Embryonic facial prominence (tissue), 1 donor: ENCODE data around the gene POU4F2.
"Not testable (repeated sequence)": the region's sequence is repeated elsewhere in the genome, so short reads cannot be mapped to it uniquely, and the experiment has no call there.

Experiments
- DNase-seq: peaks from one replicate; pipeline ENCODE4 v3.0.0-alpha.2; 2016; ENCODE audit errors: extremely low spot score

POU4F2 gene

DNA sequence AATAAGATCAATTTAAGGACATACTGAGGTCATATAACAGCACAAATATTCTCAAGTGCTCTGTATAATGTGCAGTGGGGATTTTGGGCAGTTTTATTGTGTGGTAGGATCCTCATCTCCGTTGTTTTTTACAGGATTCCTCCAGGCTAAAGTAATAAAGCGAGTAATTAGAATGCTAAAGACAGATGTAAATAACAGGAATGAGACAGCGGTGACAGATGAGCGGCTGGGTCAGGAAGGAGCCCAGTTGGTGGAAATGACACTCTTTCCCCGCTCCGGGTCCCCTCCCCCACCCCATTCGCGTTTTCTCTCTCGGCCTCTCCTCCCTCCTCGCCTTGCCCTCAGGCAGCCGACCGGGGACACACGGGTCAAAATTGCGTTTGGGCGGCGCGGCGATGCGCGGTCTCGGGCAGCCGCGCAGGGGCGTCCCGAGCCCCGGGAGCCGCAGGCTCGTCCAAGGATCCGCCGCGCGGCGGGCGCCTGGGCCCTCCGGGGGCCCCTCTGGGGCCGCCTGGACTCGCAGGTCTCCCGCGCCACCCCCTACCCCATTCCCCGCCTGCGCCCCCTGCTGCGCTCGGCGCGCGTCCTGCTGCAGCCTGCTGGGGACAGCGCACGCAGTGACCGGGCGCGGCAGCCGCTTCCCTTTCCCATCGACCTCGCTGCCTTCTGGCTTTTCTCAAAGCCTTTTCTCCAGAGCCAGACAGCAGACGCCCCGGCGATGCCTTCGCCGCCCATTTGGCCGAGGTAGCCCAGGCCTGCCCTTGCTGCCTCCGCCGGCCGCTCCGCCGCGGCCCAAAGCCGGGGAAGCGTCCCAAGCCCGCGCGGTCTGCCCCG is 16.2 kb downstream of the POU4F2 start:
- no peak for DNase-seq

DNA sequence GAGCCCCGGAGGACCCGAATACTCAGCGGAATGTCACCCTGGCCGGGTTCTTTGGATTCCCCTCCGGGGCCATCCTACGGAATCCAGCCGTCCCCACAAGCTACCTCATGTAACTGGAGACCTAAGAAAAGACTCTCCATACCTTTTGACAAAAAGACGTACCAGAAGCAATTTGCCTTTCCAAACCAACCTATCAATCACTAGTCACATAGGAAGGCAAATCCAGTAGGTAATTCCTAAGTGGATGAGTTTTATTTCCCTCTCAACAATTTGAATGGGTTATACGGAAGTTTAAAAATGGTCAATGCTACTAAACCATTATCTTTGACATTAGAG is 16.8 kb downstream of the POU4F2 start:
- no peak for DNase-seq

DNA sequence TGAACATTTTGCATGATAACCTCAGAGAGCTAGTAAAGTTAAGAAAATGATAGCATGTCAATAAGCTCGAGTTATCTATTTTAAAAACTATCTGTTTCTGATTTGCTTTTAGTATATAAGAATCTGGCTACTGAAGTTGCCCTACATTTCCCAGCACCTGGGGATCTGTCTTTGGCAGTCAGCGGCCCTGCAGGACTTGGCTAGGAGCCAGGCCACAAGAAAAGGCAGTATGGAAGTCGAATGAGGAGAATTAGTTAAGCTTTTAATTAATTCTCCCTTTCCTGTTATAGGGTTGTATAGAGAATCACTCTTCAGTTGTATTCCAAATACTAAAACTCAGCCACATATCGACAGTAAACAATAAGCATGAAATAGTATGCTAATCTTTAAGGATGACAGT is 22.7 kb downstream of the POU4F2 start:
- DNase-seq = no peak

DNA sequence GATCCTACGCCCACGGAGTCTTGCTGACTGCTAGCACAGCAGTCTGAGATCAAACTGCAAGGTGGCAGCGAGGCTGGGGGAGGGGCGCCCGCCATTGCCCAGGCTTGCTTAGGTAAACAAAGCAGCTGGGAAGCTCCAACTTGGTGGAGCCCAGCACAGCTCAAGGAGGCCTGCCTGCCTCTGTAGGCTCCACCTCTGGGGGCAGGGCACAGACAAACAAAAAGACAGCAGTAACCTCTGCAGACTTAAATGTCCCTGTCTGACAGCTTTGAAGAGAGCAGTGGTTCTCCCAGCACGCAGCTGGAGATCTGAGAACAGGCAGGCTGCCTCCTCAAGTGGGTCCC is 25.2 kb downstream of the POU4F2 start:
- not testable (repeated sequence) for DNase-seq

DNA sequence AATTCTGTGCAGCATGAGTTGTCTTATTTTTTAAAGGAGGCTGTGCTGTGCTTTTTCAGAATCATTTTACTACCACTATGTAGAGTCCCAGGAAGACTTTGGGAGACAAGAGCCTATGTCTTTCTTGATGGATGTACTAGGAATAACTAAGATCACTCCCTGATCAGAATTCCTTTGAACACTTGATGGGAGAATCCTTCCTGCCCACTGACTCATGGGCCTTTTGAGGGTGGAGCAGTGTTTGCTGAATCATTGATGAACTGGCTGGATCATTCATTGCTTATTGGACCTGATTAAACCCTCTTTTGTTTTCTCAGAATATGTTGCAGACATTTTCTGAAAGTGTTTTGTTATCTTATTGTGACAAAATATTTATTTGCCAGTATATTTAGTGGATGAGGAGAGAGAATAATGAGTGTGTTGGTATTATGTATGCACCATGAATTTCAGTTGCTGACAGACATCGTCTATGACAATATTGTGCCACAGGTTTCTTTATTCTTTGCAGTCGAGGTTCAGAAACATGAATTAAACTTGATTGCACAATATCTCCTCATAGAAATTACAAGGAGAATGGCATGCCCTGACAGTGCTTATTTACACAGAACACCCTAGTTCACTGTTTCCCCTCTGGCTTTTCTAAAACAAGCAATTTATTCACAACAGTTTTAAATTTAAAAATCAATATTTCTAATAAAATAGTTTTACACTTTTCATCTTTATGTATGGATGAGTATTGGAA is 36.3 kb downstream of the POU4F2 start:
- no peak for DNase-seq
